NCI-H146 treated with DMSO at 0.1 percent for 48 hours (cell line): ENCODE data around the gene KLHL41.
"Not testable (repeated sequence)": the region's sequence is repeated elsewhere in the genome, so short reads cannot be mapped to it uniquely, and the experiment has no call there.

Source experiments
- DNase-seq: peaks from one replicate; lab custom pipeline; 2025; ENCODE audit not compliant: unreplicated experiment; lab: John Stamatoyannopoulos, UW

KLHL41 gene

DNA sequence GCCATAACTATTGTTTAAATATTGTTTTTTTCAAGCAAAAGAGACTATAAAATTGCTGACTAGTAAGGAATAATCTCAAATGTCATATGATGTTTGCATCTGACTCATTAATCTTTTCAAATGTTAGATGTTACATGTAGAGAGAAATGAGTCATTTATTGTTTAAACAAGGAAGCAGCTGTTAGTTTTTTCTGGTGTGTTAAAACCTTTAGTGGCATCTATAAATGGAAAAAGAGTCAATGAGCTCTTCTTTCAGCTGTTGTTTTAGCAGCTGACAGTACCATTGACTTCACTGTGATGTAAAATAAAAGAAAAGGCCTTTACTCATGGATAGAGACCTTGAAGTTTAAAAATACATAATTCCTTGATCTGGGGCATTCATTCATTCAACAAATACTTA is 1.8 kb upstream of the KLHL41 start:
- DNase-seq, result peak; percentile 77

DNA sequence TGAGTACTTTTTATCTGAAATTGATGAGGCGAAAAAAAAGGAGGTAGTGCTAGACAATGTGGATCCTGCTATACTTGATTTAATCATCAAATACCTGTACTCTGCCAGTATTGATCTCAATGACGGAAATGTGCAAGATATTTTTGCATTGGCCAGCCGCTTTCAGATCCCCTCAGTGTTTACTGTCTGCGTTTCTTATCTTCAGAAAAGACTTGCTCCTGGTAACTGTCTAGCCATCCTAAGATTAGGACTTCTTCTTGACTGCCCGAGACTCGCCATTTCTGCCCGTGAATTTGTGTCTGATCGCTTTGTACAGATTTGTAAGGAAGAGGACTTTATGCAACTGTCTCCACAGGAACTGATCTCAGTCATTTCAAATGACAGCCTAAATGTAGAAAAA is 453 bp downstream of the KLHL41 start:
- DNase-seq, result no peak

DNA sequence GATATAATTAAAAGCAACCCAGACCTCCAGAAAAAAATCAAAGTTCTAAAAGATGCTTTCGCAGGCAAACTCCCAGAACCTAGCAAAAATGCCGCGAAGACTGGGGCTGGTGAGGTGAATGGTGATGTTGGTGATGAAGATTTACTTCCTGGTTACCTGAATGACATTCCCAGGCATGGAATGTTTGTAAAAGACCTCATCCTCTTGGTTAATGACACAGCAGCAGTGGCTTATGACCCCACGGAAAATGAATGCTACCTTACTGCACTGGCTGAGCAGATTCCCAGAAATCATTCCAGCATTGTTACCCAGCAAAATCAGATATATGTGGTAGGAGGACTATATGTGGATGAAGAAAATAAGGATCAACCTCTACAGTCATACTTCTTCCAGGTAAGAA is 994 bp downstream of the KLHL41 start:
- peak; percentile 31 for DNase-seq

- DNase-seq, result no peak
These were observed 2.3 kb downstream of the KLHL41 start for GRCh38 chr2:169511818-169512217.

DNA sequence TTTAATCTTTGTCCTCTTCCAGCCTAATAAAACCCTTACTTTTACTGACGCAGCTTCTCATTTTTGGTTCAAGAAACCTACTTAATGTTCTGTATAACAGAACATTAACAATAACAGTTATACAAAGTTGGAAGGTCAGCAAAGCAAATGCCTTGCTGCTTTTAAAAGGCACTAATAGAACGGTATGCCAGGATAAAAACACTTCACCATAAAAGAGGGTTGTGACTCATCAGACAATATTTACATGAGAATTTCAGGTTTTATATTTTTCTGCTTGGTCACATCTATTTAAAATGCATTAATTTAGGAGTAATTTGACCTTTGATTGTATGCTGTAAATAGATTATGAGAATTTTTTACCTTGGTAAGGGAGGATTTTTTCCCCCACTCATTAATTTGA is 3.0 kb downstream of the KLHL41 start:
- DNase-seq, result no peak

DNA sequence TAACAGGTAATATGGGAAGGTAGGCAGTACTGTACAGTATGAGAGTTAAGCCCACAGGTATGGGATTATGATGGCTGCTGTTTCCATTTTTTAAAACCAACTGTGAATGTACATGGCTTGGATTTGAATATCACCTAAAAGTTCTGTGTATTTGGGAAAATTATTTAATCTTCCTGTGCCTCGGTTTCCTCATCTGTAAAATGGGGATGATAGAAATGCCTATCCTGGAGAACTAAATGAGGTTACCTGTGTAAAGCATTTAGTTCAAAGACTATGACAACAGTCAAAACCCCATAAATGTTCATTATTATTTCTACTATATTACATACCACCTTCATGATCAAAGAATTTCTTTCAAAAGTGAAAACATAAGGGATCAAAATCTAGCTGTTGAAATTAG is 3.6 kb downstream of the KLHL41 start:
- DNase-seq, result no peak

DNA sequence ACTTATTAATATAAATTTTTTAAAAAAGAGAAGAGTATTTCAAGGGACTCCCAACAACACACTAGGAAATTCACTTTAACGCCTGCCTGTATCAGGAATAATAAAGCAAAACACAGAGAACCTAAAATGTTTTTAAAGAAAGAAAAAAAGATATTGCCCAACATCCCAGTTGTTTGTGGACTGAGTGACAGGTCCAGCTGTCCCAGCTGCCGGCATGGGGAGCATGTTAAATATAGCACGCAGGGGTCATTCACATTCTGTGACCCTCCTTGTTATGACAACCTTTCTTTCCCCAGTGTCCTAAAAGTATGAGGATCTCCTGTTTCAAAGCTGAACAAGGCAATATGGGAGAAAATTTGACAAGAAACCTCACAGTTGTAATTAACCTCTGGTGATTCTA is 4.4 kb downstream of the KLHL41 start:
- DNase-seq, result no peak

DNA sequence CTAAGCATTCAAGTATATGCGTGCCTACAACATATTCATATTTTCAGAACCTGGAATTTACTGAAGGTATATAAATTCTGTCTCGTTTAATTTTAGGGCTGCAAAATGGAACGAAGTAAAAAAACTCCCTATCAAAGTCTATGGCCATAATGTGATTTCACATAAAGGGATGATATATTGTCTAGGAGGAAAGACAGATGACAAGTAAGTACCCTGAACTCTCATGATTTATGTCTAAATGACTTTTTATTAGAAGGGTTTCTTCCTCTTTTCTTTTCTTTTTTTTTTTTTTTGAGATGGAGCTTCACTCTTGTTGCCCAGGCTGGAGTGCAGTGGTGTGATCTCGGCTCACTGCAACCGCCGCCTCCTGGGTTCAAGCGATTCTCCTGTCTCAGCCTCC is 5.3 kb downstream of the KLHL41 start:
- DNase-seq, result not testable (repeated sequence)

DNA sequence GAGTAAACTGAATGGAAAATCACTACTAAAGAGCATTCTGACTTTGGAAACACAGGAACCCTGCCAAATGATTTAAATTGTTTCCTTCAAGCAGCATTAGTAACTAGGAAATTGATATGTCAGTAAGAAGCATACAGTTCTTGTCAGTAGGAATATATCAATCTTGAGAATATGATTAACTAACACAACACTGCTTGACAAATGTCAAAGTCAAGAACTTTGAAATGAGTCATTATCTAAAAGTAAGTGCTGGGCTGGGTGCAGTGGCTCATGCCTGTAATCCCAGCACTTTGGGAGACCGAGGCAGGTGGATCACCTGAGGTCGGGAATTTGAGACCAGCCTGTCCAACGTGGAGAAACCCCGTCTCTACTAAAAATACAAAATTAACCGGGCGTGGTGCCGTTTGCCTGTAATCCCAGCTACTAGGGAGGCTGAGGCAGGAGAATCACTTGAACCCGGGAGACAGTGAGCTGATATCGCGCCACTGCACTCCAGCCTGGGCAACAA is 7.0 kb downstream of the KLHL41 start:
- not testable (repeated sequence) for DNase-seq

- no peak for DNase-seq
These were observed 11.4 kb downstream of the KLHL41 start for GRCh38 chr2:169520896-169521295.

- no peak for DNase-seq
These were observed 14.2 kb downstream of the KLHL41 start for GRCh38 chr2:169523681-169524080.

- no peak for DNase-seq
These were observed 15.9 kb downstream of the KLHL41 start for GRCh38 chr2:169525434-169525833.

DNA sequence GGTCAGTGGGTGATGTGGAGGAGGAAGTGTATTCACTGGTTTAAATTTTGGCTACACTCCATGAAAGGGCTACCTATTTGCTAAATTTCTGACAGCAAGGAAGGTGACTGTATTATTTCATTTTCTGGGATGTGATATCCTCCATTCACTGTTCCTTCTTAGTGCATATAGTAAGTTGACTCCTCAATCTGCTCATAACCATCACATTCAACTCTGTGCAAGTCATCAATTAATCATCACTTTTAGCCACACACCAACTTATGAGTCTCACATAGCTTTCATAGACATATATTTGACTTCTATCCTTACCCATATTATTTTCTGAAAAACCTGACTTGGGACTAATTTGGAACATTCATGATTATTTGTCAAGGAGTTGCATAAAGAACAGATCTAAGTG is 16.9 kb downstream of the KLHL41 start:
- no peak for DNase-seq

GRCh38 chr2:169528271-169528701 is 18.8 kb downstream of the KLHL41 start:
- DNase-seq, result peak; percentile 6

DNA sequence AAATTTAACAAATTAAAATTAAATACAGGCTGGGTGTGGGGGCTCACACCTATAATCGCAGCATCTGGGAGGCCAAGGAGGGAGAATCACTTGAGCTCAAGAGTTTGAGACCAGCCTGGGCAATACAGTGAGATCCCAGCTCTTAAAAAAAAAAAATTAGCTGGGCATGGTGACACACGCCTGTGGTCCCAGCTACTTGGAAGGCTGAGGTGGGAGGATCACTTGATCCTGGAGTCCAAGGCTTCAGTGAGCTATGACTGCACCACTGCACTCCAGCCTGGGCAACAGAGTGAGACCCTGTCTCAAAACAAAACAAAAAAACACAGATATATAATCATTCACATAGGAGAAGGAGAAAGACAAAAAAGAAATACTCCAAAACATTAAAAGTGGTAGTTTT is 30.0 kb downstream of the KLHL41 start:
- not testable (repeated sequence) for DNase-seq

- no peak for DNase-seq
These were observed 30.6 kb downstream of the KLHL41 start for GRCh38 chr2:169540146-169540545.

- no peak for DNase-seq
These were observed 32.9 kb downstream of the KLHL41 start for GRCh38 chr2:169542433-169542832.

DNA sequence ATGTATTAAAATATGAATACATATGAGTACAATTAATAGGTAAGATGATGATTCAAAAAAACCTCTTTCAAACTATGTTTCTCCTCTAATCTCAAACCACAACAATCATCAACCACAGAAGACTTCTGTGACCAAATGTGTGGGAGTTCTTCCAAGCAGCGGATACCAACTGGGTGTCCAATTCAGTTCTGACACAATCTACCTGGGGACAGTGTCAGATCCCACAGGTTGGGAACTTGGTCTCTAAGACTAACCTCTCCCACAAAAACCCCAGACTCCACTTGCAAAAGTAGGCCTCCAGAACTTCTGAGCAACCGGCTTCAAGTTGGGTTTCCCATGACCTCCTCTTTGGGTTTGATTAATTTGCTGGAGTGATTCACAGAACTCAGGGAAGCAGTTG is 37.3 kb downstream of the KLHL41 start:
- no peak for DNase-seq

DNA sequence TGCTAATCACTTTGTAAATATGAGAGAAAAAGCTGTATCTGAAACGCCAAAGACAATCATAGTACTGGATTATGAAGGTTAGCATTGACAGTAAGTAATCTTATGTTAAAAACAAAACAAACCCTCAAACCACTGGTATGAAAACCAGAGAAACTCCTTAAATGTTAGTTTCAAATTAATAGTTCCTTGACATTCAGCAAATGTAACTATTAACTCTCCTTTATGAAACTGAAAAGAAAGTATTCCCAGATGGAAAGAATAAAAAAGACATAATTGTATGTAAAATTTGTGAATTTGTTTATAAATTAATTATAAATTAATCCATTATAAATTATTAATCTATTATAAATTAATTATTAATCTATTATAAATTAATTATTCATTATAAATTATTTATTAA is 51.9 kb downstream of the KLHL41 start:
- no peak for DNase-seq

DNA sequence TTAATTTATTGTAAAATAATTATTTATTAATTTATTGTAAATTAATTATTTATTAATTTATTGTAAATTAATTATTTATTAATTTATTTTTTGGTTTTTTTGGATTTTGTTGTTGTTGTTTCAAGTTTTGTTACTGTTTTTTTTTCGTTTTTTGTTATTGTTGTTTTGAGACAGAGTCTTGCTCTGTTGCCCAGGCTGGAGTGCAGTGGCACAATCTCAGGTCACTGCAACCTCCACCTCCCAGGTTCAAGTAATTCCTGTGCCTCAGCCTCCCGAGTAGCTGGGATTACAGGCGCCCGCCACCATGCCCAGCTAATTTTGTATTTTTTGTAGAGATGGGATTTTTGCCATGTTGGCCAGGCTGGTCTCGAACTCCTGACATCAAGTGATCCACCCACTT is 52.6 kb downstream of the KLHL41 start:
- DNase-seq, result not testable (repeated sequence)

- no peak for DNase-seq
These were observed 53.0 kb downstream of the KLHL41 start for GRCh38 chr2:169562519-169562918.

DNA sequence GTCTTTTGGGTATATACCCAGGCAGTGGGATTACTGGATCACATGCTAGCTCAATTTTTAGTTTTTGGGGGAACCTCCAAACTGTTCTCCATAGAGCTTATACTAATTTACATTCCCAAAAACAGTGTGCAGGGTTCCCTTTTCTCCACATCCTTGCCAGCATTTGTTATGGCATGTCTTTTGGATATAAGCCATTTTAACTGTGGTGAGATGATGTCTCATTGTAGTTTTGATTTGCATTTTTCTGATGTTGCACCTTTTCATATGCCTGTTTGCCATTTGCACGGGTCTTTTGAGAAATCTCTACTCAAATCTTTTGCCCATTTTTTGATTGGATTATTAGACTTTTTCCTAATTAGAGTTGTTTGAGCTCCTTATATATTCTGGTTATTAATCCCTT is 56.2 kb downstream of the KLHL41 start:
- no peak for DNase-seq

DNA sequence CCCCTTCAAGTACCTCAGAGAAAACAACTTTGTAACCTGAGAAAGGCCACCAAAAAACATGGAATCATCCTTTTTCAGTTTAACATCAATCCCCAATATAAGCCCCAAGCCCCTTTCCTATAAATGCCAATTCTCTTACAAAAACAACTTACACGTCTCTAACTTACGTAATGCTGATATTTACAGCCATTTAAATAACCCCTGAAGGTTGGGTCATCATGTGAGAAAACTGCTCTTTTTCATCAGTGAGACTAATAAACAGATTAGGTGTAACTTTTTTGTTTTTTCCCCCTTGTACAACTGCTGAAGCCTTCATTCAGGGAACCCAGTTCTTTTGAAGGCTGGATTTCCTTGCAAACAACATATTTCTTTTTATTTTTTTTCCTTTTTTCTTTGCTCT is 60.4 kb downstream of the KLHL41 start:
- no peak for DNase-seq

GRCh38 chr2:169570752-169571151 is 61.2 kb downstream of the KLHL41 start:
- DNase-seq, result not testable (repeated sequence)
